AML-193 (cell line): Measurements from ENCODE around the gene LRCH1.

Source experiments
- DNase-seq, 2 experiments: peaks; one replicate each; lab custom pipeline; 2025; lab: John Stamatoyannopoulos, UW

Gene LRCH1

DNA sequence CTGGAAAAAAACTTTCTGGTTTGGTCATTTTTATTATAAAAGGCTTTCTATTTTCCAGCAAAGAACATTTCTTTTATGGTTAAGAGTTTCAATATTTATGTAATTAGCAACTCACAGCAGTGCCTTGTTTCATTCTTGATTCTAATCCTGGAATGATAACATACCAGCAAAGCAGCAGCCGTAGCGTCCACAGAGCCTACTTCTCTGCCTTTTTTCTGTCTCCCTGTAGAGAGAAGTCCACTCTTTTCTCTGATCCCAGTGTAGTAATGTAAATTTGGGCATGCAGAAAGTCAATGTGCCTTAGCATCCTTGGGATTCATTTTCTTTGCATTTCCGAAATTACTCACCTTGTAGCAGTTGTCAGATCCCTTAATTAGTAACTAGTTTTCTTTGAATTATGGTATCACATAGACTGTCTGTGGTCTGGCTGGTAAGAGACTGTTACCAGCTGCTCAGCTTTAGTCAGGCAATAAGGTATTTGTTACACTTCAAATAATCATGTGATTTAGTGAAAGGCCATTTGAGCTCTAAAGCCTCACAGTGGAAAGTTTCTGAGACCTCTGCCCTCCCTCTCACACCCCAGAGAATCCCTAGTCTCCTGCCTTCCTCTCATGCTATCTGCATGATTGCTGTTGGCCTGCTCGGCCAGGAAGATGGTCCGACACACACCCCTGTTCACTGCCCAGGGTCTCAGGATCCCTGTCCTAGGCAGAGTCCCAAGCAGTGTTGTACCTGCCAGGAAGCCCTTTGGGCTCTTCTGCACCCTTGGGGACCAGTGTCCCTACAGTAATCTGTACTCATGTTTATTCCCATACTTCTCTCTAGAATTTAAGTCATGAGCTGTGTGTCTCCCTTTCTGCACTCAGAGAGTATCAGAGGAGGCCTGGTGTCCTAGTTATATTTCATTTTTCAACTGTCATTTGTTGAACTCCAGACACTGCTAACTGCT, 86.3 kb downstream of the LRCH1 start:
- no peak for DNase-seq

DNA sequence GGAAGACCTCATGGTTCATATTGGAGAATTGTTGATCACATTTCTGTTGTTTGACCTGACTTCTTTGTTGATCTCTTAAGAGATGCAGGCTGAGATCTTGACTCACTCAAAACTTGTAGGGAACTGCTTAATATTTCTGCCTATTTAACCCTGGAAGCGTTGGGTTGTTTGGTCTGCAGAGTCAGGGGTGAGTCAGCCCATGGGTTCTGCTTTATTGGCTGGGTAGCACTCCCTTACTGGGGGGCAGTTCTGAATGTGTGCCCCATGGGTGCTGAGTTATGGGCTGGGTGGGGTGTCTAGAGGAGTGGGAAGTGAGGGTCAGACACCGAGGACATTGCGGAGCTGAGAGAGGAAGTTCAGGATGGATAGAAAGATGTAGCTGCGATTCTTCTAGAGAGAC, 87.9 kb downstream of the LRCH1 start:
- no peak for DNase-seq

DNA sequence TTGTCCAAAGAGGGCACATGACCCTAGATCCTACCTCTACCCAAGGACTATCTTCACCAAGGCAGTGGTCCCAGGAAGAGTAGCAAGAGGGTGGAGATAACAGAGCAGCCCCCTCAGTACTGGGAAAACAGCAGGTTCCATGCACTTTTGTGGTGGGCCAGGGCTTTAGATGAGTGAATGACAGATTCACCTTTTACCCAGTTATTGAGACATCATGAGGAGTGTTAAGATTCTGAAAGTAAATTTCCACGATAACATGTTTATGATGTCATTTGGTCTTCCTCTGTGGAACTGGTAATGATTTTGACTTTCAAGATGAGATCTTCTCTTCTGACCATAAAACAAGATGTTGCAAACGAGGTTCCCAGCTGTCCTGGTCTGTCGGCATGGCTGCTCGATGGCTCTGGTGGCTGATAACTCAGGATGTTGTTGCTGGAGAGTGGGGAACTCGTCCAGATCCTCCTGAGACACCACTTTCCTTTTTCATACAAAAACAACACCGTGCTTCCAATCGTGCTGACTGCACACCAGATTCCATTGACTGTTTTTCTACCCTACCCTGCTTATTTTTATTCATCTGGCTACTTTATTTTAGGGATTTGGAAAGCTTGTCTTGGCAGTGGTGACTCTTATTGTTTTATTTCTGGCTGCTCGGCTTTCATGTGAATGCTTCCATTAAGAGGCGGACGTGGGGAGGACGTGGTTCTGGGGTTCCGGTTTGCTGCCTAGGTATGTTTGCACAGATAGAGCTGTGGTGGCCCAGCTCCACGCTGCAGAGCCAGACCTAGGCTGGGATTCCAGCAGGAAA, 88.5 kb downstream of the LRCH1 start:
- no peak for DNase-seq

DNA sequence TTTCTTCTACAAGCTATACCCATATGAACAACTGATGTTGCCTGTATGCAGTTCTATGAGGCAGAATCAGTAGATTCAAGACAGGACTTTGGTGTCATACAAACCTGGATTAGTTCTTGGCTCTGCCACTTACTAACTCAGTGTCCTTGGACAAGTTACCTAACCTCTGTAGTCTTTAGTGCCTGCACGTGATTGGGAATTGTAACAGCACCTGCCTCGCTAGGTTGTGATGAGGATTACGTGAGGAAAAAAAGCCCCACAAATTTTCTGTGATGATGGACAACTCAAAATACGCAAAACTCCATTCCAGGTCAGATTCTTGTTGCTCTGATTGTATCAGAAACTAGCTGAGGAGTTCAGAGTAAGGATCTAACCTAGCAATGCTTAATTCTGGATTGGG, 89.3 kb downstream of the LRCH1 start:
- no peak for DNase-seq

DNA sequence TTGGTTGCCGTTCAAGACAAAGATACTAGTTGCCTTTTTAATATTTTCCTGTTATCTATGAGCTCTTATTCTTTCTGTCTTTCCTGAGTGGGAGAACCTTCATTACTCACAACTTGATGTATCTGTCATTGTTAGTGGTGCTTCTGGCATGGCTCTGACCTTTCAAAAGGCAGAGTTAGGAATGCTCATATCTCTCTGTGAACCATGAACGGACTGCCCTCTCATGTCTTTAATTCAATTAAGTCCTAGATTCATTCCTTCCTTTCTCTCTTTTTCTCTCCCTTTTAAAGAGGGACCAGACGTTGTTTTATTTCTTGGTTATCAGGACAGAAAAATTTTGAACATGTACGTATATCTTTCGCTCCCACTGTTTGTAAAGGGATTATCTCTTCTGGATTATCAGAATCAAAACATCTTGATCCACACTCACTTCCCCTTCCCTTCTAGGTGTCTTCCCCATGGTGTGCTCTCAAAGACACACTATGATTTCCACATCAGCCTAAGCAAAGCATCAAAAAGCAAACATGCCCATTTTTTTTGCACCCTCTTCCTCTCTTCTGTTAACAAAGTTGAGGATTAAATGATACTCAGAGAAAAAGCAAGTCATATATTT, 90.3 kb downstream of the LRCH1 start:
- DNase-seq = peak; percentile 19 to 31

DNA sequence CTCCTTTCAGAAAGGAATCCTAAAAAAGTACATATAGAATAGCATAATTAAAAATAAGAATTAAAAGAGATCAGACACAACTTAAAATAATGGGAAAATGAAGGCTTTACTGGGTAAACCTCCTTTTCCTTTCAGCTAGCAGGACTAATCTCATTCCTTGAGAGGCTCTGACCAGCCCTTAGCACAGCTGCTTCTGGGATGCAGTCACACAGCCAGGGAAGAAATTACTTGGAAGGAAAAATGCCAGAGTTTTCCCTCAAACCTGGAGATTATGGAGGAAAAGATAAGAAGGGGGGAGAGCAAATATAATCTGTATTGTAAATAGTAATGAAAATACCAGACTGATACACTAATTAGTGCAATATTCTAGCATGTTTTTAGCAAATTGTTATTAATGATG, 91.8 kb downstream of the LRCH1 start:
- no peak for DNase-seq

DNA sequence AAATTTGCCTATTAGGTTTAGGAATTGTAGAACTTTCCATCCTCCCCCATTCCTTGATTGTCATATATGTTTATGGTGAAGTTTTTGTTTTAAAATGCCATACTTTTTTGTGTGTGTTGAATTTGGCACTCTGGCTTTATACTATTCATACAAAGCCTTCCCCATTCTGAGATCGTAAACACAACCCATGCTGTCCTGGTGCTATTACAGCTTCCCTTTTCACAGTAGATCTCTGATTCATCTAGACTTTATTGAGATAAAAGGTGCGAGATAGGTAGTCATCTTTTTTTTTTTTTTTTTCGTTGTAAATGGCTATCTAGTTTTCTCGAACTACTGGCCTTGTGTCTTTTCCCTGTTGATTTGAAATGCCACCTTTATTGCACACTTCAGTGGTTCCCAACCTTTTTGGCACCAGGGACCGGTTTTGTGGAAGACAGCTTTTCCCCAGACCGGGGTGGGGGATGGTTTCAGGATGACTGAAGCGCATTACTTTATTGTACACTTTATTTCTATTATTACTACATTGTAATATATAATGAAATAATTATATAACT, 94.6 kb downstream of the LRCH1 start:
- DNase-seq = no peak

DNA sequence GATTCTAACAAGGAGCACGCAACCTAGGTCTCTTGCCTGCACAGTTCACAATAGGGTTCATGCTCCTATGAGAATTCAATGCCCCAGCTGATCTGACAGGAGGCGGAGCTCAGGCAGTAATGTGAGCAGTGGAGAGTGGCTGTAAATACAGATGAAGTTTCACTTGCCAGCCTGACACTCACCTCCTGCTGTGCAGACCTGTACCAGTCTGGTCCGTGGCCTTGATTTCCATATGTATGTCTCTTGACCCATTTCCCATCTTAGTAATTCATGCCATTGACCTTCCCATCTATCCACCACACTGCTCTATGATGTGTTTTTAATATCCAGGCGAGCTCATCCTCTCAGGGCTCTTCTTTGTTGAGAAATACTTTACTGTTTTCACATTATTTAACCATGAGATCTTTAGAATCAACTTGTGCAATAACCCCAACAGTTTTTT, 95.2 kb downstream of the LRCH1 start:
- peak; percentile 50 to 54 for DNase-seq

DNA sequence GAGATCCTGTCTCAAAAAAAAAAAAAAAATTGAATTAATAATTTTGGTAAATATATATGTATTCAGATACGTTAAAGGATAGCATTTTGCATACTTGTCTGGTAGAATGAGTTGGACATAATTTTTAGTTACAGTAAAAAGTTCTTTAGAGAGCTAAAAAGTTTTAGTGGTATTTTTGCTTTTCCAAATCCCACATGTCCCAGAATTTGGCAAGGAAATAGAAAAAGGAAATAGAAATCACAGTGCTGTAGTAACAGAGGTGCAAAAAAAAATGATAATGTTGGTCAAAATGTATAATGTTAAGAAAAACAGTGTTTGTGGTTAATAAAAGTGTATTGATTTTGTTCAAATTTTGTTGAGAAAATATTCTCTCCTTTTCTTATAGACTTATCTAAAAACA, 96.8 kb downstream of the LRCH1 start:
- DNase-seq = no peak

DNA sequence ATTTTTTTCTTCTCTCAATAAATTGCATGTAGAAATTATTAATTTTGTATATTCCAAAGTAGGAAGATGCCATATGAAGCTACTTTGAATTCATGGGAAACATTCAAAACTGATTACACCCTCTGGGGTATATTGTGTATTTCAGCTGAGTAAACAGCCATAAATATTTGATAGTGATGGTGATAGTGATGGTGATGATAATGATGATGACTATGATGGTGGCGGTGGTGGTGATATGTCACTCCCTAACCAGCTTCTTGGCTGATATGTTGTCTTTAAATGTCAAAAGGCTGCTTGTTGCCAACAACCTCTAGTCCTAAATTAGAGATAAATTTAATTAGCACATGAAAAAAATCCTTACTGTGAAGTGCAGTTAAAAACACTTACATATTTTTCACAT, 102.0 kb downstream of the LRCH1 start:
- no peak for DNase-seq

DNA sequence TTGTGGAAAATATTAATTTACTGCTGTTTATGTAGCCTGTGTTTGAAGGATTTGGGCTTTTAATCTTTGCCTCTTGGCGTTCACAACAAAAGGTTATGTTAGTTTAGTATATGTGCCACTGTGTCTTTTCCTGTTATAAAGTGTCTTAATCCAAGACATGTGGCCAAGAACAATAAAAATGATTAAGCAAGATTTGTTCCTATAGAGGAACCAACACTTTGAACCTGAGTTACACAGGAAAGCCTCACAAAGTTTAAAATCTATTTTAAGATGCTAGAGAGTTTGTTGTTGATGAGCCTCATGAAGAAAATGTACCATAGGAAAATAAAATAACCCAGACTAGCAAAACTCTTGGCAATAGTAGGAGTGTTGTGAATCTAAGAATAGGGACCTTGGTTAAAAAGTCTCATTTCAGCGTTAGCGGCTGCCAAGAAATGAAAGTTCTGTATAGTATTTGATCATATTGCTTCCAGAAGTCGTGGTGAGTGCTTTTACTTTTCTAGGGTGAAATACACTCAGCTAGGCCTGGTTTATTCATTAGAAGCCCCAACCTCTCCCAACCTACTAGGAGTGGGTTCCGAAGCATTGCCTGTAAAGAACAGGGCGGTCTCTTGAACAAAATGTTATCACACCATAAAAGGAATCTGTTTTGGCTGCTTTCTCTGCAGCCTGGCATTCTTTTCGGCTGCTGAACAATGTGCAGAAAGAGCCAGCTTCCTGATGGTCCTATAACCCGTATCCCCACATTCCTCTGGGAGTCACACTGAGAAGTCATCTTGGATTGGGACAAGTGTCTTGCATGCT, 102.6 kb downstream of the LRCH1 start:
- DNase-seq = peak; percentile 37 to 38

DNA sequence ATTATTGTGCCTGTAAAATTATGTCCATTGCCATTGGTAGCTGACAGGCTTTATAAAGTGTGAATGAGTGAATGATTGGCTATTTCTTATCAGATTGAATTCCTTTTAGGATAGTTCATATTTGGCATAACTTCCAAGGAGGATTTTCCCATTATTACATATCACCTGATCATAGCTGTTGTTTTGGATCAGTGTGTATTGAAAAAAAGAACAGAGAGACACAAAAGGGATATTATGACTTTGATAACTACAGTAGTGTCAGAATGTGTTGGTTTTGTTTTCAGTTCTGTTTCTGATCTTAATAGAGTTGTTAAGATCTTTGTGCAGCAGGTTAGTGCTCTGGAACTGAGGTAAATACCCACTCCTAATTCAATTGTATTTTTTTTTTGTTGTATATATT, 103.8 kb downstream of the LRCH1 start:
- no peak for DNase-seq

DNA sequence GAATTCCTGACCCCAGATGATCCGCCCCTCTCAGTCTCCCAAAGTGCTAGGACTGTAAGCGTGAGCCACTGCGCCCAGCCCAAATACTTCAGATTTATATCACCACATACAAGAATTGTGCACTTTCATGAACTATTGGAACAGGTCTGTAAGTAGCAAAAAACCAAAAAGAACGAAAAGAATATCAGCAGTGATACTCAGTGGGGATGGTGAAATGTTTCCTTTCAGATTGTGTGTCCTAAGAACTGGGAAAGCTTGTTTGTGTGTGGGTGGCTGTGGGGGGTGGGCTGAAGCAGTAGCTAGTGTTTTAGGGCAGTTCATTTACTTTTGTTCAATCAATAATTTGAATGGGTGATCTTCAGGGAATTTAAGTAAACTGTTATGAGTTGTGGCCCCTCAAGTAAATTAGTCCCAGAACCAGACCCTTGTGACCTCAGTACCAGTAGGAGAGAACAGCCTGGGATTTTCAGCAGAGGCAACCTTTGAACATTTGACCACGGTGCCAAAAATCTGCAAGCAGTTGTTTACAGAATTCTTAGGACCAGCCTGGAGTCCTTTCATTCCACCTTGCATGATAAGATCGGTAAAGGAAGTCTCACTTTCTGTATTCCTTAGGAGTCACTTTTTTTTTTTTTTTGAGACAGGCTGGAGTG, 106.6 kb downstream of the LRCH1 start:
- no peak for DNase-seq

DNA sequence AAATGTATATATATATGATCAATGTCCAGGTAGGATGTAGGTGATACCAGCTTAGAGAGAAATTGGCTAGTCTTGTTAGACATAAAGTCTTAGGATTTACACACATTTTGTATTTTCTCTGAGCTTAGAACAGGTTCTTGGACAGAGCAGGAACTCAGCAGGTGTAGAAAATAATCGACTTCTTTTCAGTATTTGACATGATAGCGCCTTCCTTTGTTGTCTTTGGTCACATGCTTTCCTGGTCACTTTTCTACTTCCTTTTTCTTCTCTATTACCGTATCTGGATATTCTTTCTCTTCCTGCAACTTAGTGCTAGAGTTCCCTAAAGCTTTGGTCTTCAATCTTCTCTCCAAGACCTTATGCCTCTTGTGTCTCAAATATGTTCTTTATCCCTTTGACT, 107.4 kb downstream of the LRCH1 start:
- no peak for DNase-seq

DNA sequence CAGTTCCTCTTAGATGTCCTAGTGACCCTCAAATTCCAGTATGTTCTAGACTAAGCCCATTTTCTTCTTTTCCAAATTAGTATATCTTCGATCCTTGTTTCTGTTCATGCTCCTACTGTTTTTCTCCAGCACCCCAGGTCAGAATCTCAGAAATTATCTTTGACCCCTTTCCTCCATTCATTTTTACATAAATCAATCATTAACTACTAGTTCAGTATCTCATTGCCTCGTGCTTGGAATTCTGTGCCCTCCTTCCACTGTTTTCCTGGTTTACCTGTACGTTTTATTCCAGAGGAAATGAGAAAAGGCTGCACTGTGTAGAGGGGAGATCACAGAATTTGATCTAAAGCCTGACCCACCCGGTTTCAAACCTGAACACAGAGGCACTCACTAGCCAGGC, 107.9 kb downstream of the LRCH1 start:
- DNase-seq = no peak

DNA sequence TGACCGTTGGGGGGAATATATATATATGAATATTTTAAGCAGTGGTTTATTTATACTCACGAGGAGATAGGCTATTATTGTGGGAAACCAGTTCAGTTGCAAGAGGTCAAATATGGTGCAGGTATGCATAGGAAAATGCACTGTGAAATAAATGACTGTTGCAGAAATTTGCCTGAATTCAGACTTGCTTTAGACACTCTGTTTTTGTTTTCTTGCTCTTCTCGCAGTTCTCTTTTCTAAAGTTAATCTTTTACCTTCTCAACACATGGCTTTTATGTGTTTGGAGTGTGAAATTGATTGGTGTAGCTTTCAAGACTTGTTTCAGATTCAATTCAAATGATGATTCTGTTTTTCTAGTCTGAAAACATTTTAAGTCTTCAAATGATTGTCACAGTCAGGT, 109.7 kb downstream of the LRCH1 start:
- no peak for DNase-seq

DNA sequence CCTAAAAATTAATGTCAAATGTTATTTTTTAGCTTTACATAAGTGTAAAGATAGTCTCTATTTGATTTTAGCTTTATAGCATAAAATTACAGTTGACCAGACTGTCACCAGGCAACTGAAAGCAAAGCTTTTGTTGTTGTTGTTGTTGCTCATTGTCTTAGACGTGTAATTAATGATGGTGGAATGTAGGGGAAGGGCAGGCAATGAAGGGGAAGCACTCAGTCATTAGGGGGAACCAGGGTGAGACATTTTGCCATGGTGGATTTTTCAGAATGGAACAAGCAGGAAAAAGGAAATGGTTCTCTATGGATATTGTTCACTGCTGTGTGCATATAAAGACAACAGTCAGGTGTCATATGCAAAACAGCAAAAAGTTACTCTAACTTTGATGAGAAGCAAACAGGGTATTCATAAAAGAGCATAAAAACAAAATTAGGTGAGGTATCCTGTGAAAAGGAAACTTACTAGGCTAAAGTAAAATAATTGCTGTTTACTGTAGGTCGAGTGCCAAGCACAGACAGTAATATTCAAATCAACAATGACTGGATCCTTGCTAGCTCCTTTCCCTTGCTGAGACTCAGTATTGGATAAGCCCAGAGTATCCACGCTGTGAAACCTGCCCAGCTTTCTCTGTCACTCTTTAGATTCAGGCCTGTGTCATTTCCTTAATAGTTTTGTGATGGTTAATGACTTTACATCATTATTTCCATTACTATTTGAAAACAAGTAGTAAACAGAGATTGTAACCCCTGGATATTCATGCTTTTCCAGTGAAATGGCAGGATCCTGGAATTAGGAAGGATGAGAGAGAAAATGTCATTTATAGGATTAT, 110.5 kb downstream of the LRCH1 start:
- DNase-seq = no peak

DNA sequence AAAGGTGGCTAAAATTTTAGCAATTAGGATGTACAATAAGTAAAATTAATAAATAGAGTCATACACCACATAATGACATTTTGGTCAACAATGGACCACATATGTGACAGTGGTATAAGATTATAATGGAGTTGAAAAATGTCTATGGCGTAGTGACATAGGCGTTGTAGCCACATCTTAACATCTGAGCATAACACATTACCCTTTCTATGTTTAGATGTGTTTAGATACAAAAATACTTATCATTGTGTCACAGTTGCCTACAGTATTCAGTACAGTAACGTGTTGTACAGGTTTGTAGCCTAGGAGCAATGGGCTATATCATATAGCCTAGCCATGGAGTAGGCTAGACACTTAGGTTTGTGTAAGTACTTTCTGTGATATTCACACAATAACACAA, 111.2 kb downstream of the LRCH1 start:
- DNase-seq = no peak

DNA sequence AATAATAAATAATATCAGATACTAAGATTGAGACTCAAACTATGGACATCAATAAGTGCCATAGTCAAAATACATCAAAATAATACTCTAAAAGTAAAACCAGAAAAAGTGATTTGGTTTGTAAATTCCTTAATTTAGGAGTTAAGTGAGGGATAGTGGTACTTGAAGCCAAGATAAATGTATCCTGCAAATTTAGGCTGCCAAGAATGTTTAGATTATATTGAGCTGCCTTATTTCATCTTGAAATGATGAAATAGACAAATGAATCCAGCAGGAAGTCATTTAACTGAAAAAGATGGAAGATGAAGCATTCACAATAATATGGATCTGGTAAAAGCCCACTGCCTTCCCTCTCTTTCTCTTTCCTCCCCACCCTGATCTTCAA, 112.3 kb downstream of the LRCH1 start:
- no peak for DNase-seq
